IPS-NIHi7 (cell line): Measurements from ENCODE around the gene GRB10.

ENCODE experiments used
- DNase-seq: peaks from one replicate; pipeline ENCODE4 v3.0.0; 2012; ENCODE audit warnings: mixed read lengths; ENCODE audit errors: extremely low spot score

GRB10 gene

DNA sequence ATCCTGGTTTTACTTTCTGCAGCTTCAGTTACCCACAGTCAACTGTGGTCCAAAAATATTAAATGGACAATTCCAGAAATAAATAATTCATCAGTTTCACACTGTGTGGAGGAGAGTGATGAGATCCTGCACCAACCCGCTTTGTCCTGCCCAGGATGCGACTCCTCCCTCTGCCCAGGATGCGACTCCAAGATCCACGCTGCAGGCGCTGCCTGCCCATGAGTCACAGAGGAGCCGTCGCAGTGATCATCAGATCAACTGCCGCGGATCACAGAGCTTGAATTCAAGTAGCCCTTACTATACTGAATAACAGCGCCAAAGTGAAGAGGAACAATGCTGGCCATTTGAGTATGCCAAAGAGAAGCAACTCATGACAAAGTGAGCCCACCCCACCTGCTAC lies 61.5 kb downstream of the GRB10 start:
- DNase-seq = no peak

DNA sequence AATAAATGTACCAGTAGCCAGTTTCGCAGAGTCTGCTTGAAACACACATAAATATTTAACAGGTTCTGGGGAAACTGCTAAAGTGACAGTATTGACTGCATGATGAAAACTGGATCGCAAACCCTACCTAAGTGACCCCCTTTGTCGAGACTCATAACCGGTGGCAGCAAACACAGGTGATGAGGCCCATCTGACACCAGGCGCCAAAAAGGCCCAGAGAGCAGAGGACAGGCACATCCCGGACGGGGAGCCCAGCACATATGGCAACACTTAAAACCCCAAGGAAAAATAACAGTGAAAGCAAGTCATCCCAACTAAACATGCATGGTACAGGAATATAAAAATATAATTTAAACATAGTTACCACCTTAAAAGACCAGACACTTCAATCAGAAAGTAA lies 62.4 kb downstream of the GRB10 start:
- no peak for DNase-seq

DNA sequence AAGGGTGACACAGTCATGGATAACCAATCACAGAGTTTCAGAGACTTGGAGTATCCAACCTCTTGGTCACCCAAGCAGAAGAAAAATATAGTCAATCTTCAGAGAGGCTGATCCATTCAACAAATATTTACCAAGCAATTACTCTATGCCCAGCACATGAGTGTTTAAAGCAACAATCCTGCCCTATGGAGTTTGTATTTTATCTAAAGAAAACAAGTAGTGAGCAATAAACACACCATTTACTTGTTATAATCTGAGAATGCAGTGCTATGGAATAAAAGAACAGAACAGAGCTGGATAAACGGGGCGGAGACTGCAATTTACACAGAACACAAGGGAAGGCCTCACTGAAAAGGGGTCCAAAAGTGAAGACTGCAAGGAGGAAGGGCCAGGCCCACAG lies 63.8 kb downstream of the GRB10 start:
- DNase-seq = no peak

DNA sequence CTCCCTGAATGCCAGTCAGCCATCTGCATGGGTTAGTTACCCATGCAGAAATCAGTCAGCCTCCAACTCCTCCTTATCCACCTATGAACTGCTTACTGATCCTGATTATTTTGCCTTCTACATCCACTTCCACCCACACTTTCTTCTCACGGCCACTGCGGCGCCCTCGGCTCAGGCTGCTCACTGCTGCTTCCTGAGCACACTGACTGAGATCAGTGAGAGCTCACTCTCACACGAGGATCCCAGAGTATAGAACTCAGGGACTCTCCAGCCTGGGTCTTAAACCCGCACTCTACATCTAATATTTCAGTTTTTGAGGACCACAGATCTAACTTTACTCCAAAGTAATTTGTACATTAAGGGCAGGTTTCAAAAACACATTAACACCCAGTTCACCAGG lies 64.4 kb downstream of the GRB10 start:
- DNase-seq = no peak

DNA sequence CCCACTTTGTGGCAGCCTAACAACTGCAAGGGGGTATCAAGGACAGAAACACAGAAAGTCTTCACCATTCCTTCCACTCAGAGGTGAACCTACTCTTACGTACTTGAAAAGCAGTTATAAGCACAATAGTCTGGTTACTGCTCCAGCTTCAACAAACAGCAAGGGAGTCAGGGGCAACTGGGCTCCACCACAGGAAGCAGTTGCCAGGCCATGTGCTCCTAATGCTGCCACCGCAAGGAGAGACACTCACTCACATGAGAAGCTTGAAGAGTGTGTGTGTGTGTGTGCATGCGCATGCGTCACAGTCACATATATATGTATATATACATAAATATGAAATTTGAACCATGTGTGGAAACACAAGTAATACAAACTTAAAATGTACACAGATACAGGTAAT lies 65.5 kb downstream of the GRB10 start:
- DNase-seq = no peak

DNA sequence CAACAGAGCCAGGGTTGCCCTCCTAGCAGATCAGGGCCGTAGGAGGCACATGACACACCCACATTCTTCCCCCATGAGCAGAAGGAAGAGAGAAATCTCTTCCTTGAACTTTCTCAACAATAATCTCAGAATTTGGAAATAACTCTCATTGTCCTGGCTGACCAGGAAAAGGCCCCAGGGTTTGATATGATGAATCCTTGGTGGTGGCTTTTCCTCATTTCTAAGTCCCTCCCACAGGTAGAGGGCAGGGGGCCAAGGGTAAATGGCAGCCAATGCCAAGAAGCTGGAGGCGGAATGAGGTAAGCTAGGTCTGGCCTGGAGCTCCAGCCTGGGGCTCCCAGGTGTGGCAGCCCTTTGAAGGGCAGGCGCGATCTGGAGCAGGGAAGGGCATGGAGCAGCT lies 67.8 kb downstream of the GRB10 start:
- DNase-seq = no peak

DNA sequence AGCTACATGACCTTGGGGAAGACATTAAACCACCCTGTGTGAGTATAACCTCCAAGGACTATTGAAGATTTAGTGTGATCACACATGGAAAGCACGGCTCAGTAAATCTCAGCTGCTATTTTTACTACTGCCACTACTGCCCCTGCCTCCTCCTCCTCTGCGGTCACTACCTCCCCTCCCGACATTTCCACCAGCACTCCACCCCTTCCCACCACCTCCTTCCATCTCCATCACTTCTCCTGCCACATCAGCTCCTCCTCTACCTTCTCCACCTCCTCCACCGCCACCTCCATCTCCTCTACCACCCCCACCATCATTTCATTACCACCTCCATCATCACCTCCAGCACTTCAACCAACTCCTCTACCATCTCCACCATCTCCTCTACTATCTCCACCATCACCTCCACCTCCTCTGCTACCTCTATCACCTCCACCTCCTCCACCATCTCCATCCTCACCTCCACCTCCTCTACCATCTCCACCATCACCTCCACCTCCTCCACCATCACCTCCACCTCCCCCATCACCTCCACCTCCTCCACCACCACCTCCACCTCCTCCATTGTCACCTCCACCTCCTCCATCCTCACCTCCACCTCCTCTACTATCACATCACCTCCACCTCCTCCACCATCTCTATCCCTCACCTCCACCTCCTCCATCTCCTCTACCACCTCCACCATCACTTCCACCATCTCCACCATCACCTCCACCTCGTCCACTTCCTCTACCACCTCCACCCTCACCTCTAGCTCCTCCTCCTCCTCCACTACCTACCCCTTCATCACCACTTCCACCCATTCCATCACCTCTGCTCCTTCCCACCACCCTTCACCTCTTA lies 69.4 kb downstream of the GRB10 start:
- DNase-seq = no peak

DNA sequence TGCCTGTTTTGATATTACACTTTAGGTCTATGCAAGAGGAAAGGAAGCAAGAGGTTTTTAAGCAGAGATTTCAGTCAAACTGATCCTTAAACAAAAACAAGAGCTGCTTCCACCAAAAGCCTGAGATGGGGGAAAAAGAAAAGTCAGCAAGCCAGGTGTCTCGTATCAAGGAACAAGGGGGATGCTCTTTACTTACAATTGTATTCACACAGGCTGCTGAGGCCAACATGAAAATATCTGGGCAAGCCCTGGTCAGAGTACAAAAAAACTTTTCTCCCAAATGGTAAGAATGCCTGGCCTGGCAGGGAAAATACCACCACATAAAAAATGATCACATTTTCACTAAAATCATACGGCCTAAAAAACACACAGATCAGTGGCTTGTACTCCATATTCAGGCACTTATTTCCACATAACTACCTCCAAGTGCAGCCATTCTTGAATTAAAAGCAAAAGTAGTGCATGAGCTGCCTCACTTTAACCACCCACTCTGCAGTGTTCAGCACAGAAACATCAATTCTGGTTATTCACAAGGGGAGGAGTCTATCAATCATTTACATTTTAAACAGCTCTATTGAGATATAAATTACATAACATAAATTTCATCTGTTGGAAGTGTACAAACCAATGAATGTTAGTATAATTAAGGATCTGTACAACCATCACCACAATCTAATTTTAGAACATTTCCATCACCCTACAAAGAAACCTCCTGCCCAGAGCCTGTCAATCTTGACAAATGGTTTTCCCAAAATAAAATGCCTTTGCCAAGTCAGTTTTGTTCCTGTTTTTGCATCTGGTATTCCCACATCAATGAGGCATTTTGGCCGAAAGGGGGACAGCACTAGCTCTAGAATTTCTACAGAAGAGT lies 70.2 kb downstream of the GRB10 start:
- DNase-seq = no peak

DNA sequence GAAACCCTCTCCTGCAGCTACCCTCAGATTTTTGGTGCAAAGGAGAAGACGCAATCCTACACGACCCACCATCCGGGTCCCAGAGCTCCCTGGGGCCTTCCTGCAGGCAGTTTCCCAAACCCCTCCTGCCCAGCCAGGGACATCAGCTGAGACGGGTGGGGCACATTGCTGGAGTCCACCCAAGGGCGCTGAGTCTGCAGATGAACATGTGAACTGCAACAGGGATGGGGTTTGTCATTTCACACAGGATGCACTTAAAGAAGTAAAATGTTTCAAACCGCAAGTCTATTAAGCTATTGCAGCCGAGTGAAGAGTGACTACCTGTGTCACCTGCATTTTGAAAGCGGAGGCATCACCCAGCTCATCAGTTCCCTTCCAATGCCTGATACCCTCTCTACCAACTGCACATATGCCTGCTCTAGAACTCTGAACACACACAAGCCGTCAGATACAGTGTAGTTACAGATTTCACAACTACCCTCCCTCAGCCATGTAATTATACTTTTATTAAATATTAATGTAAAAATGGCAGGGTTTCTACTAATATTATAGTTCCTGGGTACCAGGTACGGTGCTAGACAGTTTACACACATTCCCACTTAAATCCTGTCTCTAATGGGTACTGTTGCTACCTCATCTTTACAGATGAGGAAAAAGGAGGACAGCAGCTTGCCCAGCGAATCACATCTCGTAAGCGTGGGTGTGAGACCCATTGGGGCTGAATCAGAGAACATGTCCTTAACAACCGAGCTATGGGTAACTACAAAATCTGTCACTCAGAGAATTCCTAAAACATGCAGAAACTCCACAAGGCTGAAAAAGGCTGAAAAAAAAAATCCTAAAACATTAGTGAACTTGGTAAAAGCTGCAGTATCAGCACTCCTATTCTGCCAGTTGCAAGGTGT lies 71.2 kb downstream of the GRB10 start:
- no peak for DNase-seq

DNA sequence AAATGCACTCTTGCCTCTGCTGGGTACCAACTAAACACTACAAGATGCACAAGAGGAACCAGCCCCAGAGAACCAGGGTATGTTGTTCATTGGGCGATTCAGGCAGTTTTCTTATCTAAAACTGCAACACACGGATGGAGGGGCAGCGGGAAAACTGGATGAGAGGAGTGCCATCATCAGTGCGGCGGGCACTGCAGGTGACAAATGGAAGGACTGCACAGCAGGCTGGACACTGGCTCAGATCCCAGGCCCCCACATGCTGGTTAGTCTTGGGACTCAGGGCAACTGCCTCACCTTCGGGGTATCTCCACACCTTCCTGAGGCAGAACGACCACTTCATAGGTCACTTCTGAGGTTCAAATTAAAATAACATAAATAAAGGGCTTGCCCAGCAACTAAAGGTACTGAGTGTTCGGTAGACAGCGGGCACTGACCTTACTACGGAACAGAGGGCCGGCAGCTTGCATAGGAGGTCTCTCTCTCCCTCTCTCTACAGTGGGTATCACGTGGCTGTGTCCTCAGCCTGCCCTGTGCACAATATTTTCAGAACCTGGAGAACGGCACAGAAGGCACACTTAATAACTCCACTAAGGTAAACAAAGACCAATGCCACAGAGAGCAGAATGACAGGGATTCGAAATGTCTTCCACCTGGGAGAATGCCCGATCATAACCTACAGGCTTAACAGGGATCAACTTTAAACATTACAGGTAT lies 72.1 kb downstream of the GRB10 start:
- no peak for DNase-seq

DNA sequence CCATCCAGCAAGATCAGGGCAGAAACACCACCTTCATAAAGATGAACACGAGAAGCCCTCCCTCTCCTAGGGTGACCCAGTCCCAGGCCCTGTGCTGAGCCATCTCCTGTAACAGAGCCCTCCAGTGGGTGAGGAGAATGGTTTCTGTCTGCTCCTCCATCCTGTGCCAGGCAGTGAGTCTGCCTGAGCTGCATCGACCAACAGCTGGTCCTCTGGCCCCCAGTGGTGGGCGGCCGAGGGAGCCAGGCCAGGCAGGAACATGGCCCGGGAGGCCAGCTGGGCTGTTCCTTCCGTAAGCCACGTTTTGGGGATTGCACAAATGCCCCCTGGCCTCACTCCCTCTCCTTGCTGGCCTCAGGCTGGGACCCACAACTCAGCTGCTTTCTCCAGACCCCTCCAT lies 73.5 kb downstream of the GRB10 start:
- no peak for DNase-seq

DNA sequence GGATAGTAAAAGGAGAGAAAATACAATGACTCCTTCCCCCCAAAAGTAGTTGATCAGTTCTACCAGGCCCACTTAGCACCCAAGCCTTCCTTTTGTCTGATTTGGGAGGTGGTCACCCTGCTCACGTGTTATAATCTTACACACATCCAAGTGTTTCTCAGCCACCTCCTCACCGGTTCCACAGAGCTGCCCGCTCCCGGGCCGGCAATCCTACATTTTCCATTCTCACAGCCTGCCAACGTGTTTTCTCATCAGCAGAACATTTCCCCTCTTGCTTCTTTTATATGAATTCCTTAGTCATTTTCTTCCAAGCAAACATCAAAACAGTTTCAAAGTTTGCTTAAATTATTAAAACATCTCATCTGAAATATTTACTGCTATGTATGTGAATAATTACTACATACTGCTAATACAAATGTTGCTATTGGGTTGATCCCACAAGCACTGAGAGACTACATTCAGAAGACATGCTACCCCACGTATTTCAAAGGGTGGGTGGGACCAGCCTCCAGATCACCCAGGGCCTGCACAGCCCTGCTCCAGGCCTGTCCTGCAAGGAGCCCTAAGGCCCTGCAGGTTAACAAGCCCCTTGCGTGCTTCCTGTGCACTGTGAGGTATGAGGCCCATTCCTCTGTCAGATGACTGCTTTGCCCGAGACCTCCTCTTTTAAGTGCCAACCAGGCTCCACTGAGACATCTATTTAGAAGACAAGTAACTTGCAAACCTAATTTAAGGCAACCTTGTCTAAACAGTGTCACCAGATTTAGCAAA lies 75.3 kb downstream of the GRB10 start:
- no peak for DNase-seq

DNA sequence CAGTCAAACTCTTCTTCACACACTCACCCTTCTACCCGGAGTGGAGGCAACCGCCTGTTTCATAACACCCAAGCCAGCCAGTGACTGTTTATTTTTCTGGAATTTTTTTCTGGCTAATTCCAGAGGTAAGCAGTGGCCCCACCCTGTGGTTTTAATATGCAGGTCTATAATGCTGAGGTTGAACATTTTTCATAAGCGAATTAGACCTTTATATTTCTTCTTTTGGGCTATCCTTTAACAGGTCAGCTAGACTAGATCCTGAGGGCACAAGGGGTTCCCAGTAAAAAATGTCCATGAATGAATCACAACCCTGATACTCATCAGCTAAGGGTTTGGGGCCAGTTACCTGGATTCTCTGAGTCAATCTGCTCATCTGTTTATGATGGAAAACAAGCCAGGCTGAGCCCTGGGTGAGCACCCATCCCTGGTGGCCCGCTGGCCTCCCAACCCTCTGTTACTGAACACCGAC lies 76.2 kb downstream of the GRB10 start:
- no peak for DNase-seq

DNA sequence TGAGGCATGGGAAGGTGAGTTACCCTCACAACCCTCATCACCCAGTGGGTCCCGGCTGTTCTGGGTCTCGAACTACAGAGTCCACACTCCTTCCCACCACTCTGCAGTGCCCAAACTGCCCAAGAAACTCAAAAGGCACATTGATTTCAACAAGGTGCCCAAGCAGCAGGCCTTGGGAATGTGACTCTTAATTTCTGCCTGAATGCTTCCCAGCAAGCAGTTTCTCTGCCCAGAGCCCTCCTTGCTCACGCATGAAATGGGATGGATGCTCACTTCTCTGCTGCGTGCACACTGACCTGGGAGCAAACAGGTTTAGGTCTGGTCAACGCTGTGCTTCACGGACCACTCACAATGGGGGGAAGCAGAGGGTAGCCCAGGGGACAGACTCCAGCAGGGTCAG lies 77.9 kb downstream of the GRB10 start:
- no peak for DNase-seq

DNA sequence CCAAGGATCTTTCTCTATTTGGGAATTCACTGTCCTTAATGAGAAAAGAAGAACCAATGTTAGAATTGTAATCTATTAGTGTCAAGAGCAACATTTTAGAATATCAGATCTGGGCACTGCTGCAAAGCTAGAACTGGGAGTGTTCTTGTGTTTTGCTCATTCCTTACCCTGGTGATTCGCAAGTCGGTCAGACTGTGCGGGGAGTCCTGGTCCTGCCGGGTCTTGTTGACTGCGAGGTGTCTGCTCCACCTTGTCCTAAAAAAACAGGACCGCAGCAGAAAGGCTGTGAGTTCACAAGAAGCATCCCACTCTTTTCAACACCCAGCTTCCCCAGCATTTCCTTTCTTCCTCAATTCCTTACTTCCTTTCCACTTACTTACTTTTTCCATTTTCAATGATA lies 79.0 kb downstream of the GRB10 start:
- DNase-seq = no peak

DNA sequence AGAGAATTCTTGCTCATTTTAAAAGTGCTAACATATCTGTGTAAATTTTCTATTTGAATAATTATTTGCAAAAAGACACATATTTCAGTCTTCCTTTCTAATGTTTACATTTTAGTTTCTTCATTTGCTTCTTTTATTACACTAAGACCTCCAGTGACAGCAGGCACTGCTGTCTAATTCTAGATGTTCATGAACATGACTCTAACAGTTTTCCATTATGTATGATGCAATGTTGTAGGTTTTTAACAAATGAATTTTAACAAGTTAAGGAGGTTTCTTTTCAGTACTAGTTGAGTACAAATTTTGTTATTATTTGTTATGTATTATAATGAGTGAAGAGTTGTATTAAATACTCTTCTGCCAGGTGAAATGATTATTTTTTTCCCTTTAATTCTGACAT lies 83.6 kb downstream of the GRB10 start:
- DNase-seq = no peak

DNA sequence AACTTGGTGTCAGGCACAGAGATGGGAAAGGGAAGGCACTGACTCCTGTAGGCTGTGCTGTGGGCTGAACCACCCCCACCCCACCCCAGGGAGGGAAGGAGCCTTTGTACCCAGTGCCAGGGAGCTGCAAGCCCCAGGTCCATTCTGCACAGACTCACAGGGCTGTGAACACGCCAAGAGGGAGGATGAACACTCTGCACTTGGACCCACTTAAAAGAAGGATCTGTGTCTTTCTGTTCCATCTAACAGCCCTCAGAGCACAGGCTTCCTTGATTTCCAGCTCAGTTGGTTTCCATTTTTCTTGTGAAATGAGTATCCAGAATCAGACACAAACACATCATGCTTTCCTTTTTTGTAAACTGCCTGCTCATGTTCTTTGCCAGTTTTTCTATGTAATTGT lies 84.9 kb downstream of the GRB10 start:
- no peak for DNase-seq

DNA sequence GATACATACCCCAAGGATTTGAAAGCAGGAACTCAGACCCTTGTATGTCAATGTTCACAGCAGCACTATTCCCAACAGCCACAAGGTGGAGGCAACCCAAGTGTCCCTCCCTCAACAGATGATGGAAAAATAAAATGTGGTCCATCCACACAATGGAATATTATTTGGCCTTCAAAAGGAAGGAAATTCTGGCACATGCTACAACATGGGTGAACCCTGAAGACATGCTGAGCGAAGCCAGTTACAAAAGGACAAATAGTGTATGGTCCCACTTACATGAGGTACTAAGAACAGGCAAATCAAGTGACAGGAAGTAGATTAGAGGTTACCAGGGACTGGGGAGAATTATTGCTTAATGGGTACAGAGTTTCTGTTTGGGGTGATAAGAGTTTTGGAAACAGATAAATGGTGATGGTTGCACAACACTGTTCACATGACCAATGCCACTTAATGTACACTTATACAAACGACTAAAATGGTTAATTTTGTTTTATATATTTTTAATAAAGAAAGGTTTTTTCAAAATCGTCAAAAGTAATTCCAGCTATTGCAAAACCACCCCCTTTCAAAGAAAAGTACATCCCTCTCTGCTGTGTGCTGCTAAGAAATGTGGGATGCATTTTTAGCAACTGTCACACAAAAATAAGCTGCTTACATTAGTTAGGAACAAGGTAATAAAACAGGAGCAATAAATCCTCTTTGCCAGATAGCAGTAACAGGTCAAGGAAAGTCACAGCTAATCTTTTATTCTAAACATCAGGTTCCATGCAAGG lies 85.7 kb downstream of the GRB10 start:
- no peak for DNase-seq

DNA sequence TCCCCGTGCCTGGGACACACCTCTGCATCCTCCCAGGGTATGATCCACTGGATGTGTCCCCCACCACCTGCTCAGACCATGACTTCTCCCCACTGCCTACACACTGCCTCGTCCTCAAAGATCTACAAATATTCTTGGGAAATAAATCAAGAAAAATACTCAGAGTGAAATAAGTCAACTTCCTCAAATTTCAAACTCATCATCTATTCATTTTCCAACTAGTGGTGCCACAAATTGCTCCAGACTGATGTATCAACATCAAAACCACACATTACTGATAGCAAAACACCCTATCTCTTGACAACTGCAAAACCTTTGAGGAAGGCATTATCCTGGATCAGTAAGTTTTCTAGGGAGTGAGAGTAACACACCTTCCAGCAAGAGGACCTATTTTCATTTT lies 87.7 kb downstream of the GRB10 start:
- no peak for DNase-seq
